ENCODE results near the gene KLK6.

The KLK6 gene

GRCh38 chr19:50947123-50947522 lies 22.3 kb downstream of the KLK6 start:
- FAIRE-seq, result no peak

- FAIRE-seq, result no peak
Measured at GRCh38 chr19:50944795-50945194, 24.6 kb downstream of the KLK6 start.

- no peak for FAIRE-seq
Measured at GRCh38 chr19:50943074-50943828, 26.1 kb downstream of the KLK6 start.

- no peak for FAIRE-seq
Measured at GRCh38 chr19:50939596-50939995, 29.8 kb downstream of the KLK6 start.

- FAIRE-seq, result no peak
Measured at GRCh38 chr19:50933640-50934039, 35.8 kb downstream of the KLK6 start.

- FAIRE-seq, result no peak
Measured at GRCh38 chr19:50932690-50933083, 36.7 kb downstream of the KLK6 start.

- FAIRE-seq, result no peak
Measured at GRCh38 chr19:50932018-50932689, 37.2 kb downstream of the KLK6 start.

GRCh38 chr19:50931023-50931422 lies 38.4 kb downstream of the KLK6 start:
- FAIRE-seq, result no peak

GRCh38 chr19:50928831-50929230 lies 40.6 kb downstream of the KLK6 start:
- no peak for FAIRE-seq

- FAIRE-seq, result no peak
Measured at GRCh38 chr19:50926144-50926543, 43.2 kb downstream of the KLK6 start.

- FAIRE-seq, result no peak
Measured at GRCh38 chr19:50925734-50926133, 43.7 kb downstream of the KLK6 start.

GRCh38 chr19:50924586-50924985 lies 44.8 kb downstream of the KLK6 start:
- FAIRE-seq, result no peak

GRCh38 chr19:50922317-50922853 lies 47.0 kb downstream of the KLK6 start:
- no peak for FAIRE-seq

GRCh38 chr19:50921426-50922316 lies 47.7 kb downstream of the KLK6 start:
- no peak for FAIRE-seq

GRCh38 chr19:50916069-50916468 lies 53.3 kb downstream of the KLK6 start:
- FAIRE-seq, result no peak

GRCh38 chr19:50912727-50913716 lies 56.4 kb downstream of the KLK6 start:
- no peak for FAIRE-seq

- FAIRE-seq, result no peak
Measured at GRCh38 chr19:50912102-50912599, 57.2 kb downstream of the KLK6 start.

- no peak for FAIRE-seq
Measured at GRCh38 chr19:50911206-50912101, 57.9 kb downstream of the KLK6 start, which contains the start of gene KLK4. Gene KLK4 (minus strand): TSS chr19:50911395. CDS start chr19:50910738, 657 bp downstream.

GRCh38 chr19:50910722-50911121 lies 58.7 kb downstream of the KLK6 start:
- FAIRE-seq, result no peak

All from colon (tissue), 2 donors.